Activated CD8-positive, alpha-beta T cell treated with anti-CD3 and anti-CD28 coated beads for 36 hours (primary cell): ENCODE data around the gene CLEC20A. TPM values are rescaled to one million over a fixed set of nuclear protein-coding genes. Genes with fewer than 3 reads are reported as not detected.

ENCODE experiments used
- ATAC-seq: fragments of 200-7000 bp; cut with Tn5 transposase; one replicate; pipeline ENCODE4 v1.10.0; 2021; ENCODE audit warnings: mild to moderate bottlenecking, moderate library complexity
- CTCF ChIA-PET: fragments of 350-600 bp; sonication (Branson Sonifier 250); formaldehyde crosslinking; loops from one replicate; lab custom pipeline; 2021; ENCODE audit warnings: antibody characterized with exemption; lab: Charles Lee
- POLR2A ChIA-PET: fragments of 350-600 bp; sonication (Branson Sonifier 250); formaldehyde crosslinking; loops from one replicate; lab custom pipeline; 2021; ENCODE audit warnings: antibody characterized with exemption; lab: Charles Lee
- DNase-seq: peaks from one replicate; pipeline ENCODE4 v3.0.0-alpha.2; 2020
- H3K27ac Mint-ChIP-seq: one replicate; pipeline ENCODE4 v1.8.0; 2021; ENCODE audit warnings: mild to moderate bottlenecking, mixed read lengths
- H3K27me3 Mint-ChIP-seq: one replicate; pipeline ENCODE4 v1.8.0; 2021; ENCODE audit warnings: mixed read lengths
- H3K36me3 Mint-ChIP-seq: one replicate; pipeline ENCODE4 v1.8.0; 2021; ENCODE audit warnings: low read depth, mixed read lengths
- H3K4me1 Mint-ChIP-seq: one replicate; pipeline ENCODE4 v1.8.0; 2021; ENCODE audit warnings: low read depth, mixed read lengths
- H3K4me3 Mint-ChIP-seq: one replicate; pipeline ENCODE4 v1.8.0; 2021; ENCODE audit warnings: mild to moderate bottlenecking, moderate library complexity, mixed read lengths
- H3K9me3 Mint-ChIP-seq: one replicate; pipeline ENCODE4 v1.8.0; 2021; ENCODE audit warnings: mixed read lengths
- CTCF ChIP-seq: fragments of 200-600 bp; IDR thresholded peaks from one replicate; pipeline ENCODE4 v1.8.0; 2022; ENCODE audit warnings: antibody characterized with exemption, mild to moderate bottlenecking
- intact Hi-C: fragments of 100-400 bp; cut with micrococcal nuclease; formaldehyde crosslinking; loops from one replicate; pipeline ENCODE4 v1.10.0; 2022
- total RNA-seq, 2 experiments: library from RNA; stranded (reverse); gene quantifications; one replicate each; pipeline ENCODE4 v1.2.3, GENCODE V29; 2021

The CLEC20A gene
- total RNA-seq, 2 experiments from 2014 or later = not detected

- H3K9me3 Mint-ChIP-seq = no peaks in the 10 kb centered on the region
- no peaks in the 10 kb centered on the region for H3K27me3 Mint-ChIP-seq
- no peaks in the 10 kb centered on the region for H3K36me3 Mint-ChIP-seq
- no peak overlapping the region for H3K27ac Mint-ChIP-seq
- ATAC-seq (no peak), DNase-seq (no peak)
- POLR2A ChIA-PET = no interaction called here
- CTCF ChIA-PET = interaction anchor here (1.3 to 3.3 kb wide), 3 partner anchors 219 to 469 kb away, joined by 5 to 29 read pairs (median 18); no protein-coding TSS in a partner anchor
- TF ChIP-seq CTCF = no peak
- no peaks in the 10 kb centered on the region for H3K4me1 Mint-ChIP-seq
- H3K4me3 Mint-ChIP-seq = no peak overlapping the region
- intact Hi-C loops = loop anchor here (5.0 kb wide), 1 partner anchor 468 kb away; no protein-coding TSS in a partner anchor
These were observed 37.5 kb upstream of the CLEC20A start for GRCh38 chr1:178534137-178534868.

- TF ChIP-seq CTCF = no peak
- Mint-ChIP-seq H3K9me3 (no peaks in the 10 kb centered on the region), H3K4me1 (no peaks in the 10 kb centered on the region), H3K27me3 (no peaks in the 10 kb centered on the region), H3K27ac (no peak overlapping the region), H3K4me3 (no peak overlapping the region), H3K36me3 (no peaks in the 10 kb centered on the region)
- intact Hi-C loops = loop anchor here (2.0 to 5.0 kb wide), 2 partner anchors 219 to 469 kb away; no protein-coding TSS in a partner anchor
- ATAC-seq (no peak), DNase-seq (no peak)
- CTCF ChIA-PET = interaction anchor here (0.5 to 3.3 kb wide), 14 partner anchors 7 to 1871 kb away, joined by 3 to 29 read pairs (median 4); no protein-coding TSS in a partner anchor
- POLR2A ChIA-PET = interaction anchor here (0.6 kb wide), 1 partner anchor 26 kb away, joined by 3 read pairs; no protein-coding TSS in a partner anchor
These were observed 36.6 kb upstream of the CLEC20A start for GRCh38 chr1:178533121-178533946.

GRCh38 chr1:178532392-178532791 lies 35.6 kb upstream of the CLEC20A start:
- Mint-ChIP-seq H3K9me3 (no peaks in the 10 kb centered on the region), H3K27ac (no peak overlapping the region), H3K27me3 (no peaks in the 10 kb centered on the region), H3K4me1 (no peaks in the 10 kb centered on the region), H3K4me3 (no peak overlapping the region), H3K36me3 (no peaks in the 10 kb centered on the region)
- TF ChIP-seq CTCF = peak; percentile 86
- DNase-seq (peak; percentile 83), ATAC-seq (peak; percentile 87)
- ChIA-PET POLR2A (no interaction called here), CTCF (interaction anchor here (0.6 to 3.3 kb wide), 24 partner anchors 10 to 839 kb away, joined by 3 to 29 read pairs (median 3); no protein-coding TSS in a partner anchor)
- intact Hi-C loops = loop anchor here (2.0 to 5.0 kb wide), 2 partner anchors 220 to 470 kb away; no protein-coding TSS in a partner anchor

- H3K4me3 Mint-ChIP-seq = no peak overlapping the region
- no peaks in the 10 kb centered on the region for H3K4me1 Mint-ChIP-seq
- no peaks in the 10 kb centered on the region for H3K36me3 Mint-ChIP-seq
- no peaks in the 10 kb centered on the region for H3K9me3 Mint-ChIP-seq
- intact Hi-C loops = loop anchor here (2.0 to 5.0 kb wide), 2 partner anchors 221 to 470 kb away; no protein-coding TSS in a partner anchor
- no peak for ATAC-seq
- POLR2A ChIA-PET = no interaction called here
- CTCF ChIA-PET = interaction anchor here (0.6 to 3.3 kb wide), 22 partner anchors 10 to 839 kb away, joined by 3 to 29 read pairs (median 3); no protein-coding TSS in a partner anchor
- TF ChIP-seq CTCF = no peak
- DNase-seq = no peak
- H3K27me3 Mint-ChIP-seq = no peaks in the 10 kb centered on the region
- no peak overlapping the region for H3K27ac Mint-ChIP-seq
These were observed 35.1 kb upstream of the CLEC20A start for GRCh38 chr1:178531887-178532286.
